Endometrial microvascular endothelial cells (primary cell): ENCODE measurements around the gene RAB35. TPM values are rescaled to one million over a fixed set of nuclear protein-coding genes. Genes with fewer than 3 reads are reported as not detected.

Experiments
- total RNA-seq: library from RNA; depleted of rRNA; stranded (reverse); fragments of >200 nt; gene quantifications from one replicate; pipeline ENCODE4 v1.2.3, GENCODE V29; 2015; ENCODE audit errors: inconsistent ontology term

RAB35 gene
- total RNA-seq, 1 donor from 2014 or later = 45.3 TPM

Other genes with a start within 250 kb of the RAB35 start
- 33.0 TPM for gene CIT, start 239.4 kb downstream of the RAB35 start, total RNA-seq
- not detected for gene BICDL1, start 127.5 kb downstream of the RAB35 start, total RNA-seq
- gene GCN1, start 78.0 kb upstream of the RAB35 start, total RNA-seq = 76.4 TPM
- gene RPLP0, start 84.4 kb upstream of the RAB35 start, total RNA-seq = 5,493 TPM
- 325 TPM for gene PXN, start 149.0 kb upstream of the RAB35 start, total RNA-seq
- not detected for gene RNU4-2, start 175.2 kb upstream of the RAB35 start, total RNA-seq
- gene RNU4-1, start 176.5 kb upstream of the RAB35 start, total RNA-seq = not detected
- 5.2 TPM for gene SIRT4, start 185.6 kb upstream of the RAB35 start, total RNA-seq
- not detected for gene PLA2G1B, start 211.0 kb upstream of the RAB35 start, total RNA-seq